HG03066 (cell line): ENCODE data around the gene SLC49A4.

Source experiments
- ATAC-seq: cut with Tn5 transposase; IDR thresholded peaks from one replicate; pipeline ENCODE4 v1.9.1; 2021; ENCODE audit warnings: low read depth; ENCODE audit not compliant: unreplicated experiment

Gene SLC49A4

GRCh38 chr3:122893754-122894668 is 99.1 kb downstream of the SLC49A4 start:
- no peak for ATAC-seq

- ATAC-seq = no peak
Measured at GRCh38 chr3:122898298-122898697, 103.4 kb downstream of the SLC49A4 start.

- no peak for ATAC-seq
Measured at GRCh38 chr3:122902326-122902725, 107.5 kb downstream of the SLC49A4 start.

GRCh38 chr3:122903171-122903570 is 108.3 kb downstream of the SLC49A4 start:
- no peak for ATAC-seq

GRCh38 chr3:122907471-122907870 is 112.6 kb downstream of the SLC49A4 start:
- ATAC-seq = no peak

- ATAC-seq = no peak
Measured at GRCh38 chr3:122908251-122908650, 113.4 kb downstream of the SLC49A4 start.

GRCh38 chr3:122911901-122912300 is 117.0 kb downstream of the SLC49A4 start:
- ATAC-seq = no peak

GRCh38 chr3:122912772-122913538 is 118.1 kb downstream of the SLC49A4 start:
- ATAC-seq = no peak

- no peak for ATAC-seq
Measured at GRCh38 chr3:122913539-122914100, 118.8 kb downstream of the SLC49A4 start.

GRCh38 chr3:122915300-122916055 is 120.6 kb downstream of the SLC49A4 start:
- no peak for ATAC-seq

GRCh38 chr3:122916084-122916483 is 121.2 kb downstream of the SLC49A4 start:
- no peak for ATAC-seq

- ATAC-seq = no peak
Measured at GRCh38 chr3:122916580-122916979, 121.7 kb downstream of the SLC49A4 start.

- ATAC-seq = no peak
Measured at GRCh38 chr3:122917412-122917811, 122.5 kb downstream of the SLC49A4 start.

GRCh38 chr3:122918576-122919290 is 123.9 kb downstream of the SLC49A4 start:
- ATAC-seq = no peak

- no peak for ATAC-seq
Measured at GRCh38 chr3:122919291-122919610, 124.4 kb downstream of the SLC49A4 start.

- ATAC-seq = no peak
Measured at GRCh38 chr3:122920986-122921385, 126.1 kb downstream of the SLC49A4 start.

- no peak for ATAC-seq
Measured at GRCh38 chr3:122921791-122922651, 127.2 kb downstream of the SLC49A4 start.

GRCh38 chr3:122923611-122924010 is 128.7 kb downstream of the SLC49A4 start:
- no peak for ATAC-seq

GRCh38 chr3:122924056-122924455 is 129.2 kb downstream of the SLC49A4 start:
- ATAC-seq = no peak
